Measurements from ENCODE around the gene THAP7.

Gene THAP7

GRCh38 chr22:20963201-20964052 is 38.5 kb downstream of the THAP7 start:
- no peak for TF ChIP-seq REST (IDR thresholded peaks at IDR 0.05; ENCODE audit: insufficient read depth in 1 of 2, low read depth in 2 of 2, low read length in 2 of 2)

- TF ChIP-seq SIN3A (IDR thresholded peaks at IDR 0.05; ENCODE audit: borderline replicate concordance, insufficient read depth, low read length) (no peak), FOXP2 (optimal IDR thresholded peaks at IDR 0.05; ENCODE audit: borderline replicate concordance, extremely low read depth, extremely low read length, insufficient read depth) (no peak), TAF1 (IDR thresholded peaks at IDR 0.05; ENCODE audit: borderline replicate concordance, insufficient read depth, low read length) (no peak), REST (IDR thresholded peaks at IDR 0.05; ENCODE audit: insufficient read depth in 1 of 2, low read depth in 2 of 2, low read length in 2 of 2) (no peak), POLR2AphosphoS5 (IDR thresholded peaks at IDR 0.05; ENCODE audit: low read depth, low read length) (no peak)
Measured at GRCh38 chr22:20962491-20962945, 39.4 kb downstream of the THAP7 start.

- no peak for TF ChIP-seq SIN3A (IDR thresholded peaks at IDR 0.05; ENCODE audit: borderline replicate concordance, insufficient read depth, low read length)
- TF ChIP-seq FOXP2 (optimal IDR thresholded peaks at IDR 0.05; ENCODE audit: borderline replicate concordance, extremely low read depth, extremely low read length, insufficient read depth) = no peak
- TF ChIP-seq POLR2AphosphoS5 (IDR thresholded peaks at IDR 0.05; ENCODE audit: low read depth, low read length) = no peak
- no peak for TF ChIP-seq TAF1 (IDR thresholded peaks at IDR 0.05; ENCODE audit: borderline replicate concordance, insufficient read depth, low read length)
Measured at GRCh38 chr22:20960609-20961008, 41.3 kb downstream of the THAP7 start.

- no peak for TF ChIP-seq SIN3A (IDR thresholded peaks at IDR 0.05; ENCODE audit: borderline replicate concordance, insufficient read depth, low read length)
- TF ChIP-seq TAF1 (IDR thresholded peaks at IDR 0.05; ENCODE audit: borderline replicate concordance, insufficient read depth, low read length) = no peak
- TF ChIP-seq POLR2AphosphoS5 (IDR thresholded peaks at IDR 0.05; ENCODE audit: low read depth, low read length) = no peak
- TF ChIP-seq FOXP2 (optimal IDR thresholded peaks at IDR 0.05; ENCODE audit: borderline replicate concordance, extremely low read depth, extremely low read length, insufficient read depth) = no peak
- TF ChIP-seq REST (IDR thresholded peaks at IDR 0.05; ENCODE audit: insufficient read depth in 1 of 2, low read depth in 2 of 2, low read length in 2 of 2) = no peak
Measured at GRCh38 chr22:20959578-20960461, 42.1 kb downstream of the THAP7 start.

GRCh38 chr22:20957683-20958431 is 44.1 kb downstream of the THAP7 start:
- no peak for TF ChIP-seq POLR2AphosphoS5 (IDR thresholded peaks at IDR 0.05; ENCODE audit: low read depth, low read length)
- TF ChIP-seq SIN3A (IDR thresholded peaks at IDR 0.05; ENCODE audit: borderline replicate concordance, insufficient read depth, low read length) = no peak
- TF ChIP-seq FOXP2 (optimal IDR thresholded peaks at IDR 0.05; ENCODE audit: borderline replicate concordance, extremely low read depth, extremely low read length, insufficient read depth) = no peak
- no peak for TF ChIP-seq REST (IDR thresholded peaks at IDR 0.05; ENCODE audit: insufficient read depth in 1 of 2, low read depth in 2 of 2, low read length in 2 of 2)
- TF ChIP-seq TAF1 (IDR thresholded peaks at IDR 0.05; ENCODE audit: borderline replicate concordance, insufficient read depth, low read length) = no peak

Measured in PFSK-1 (cell line).